Hematopoietic multipotent progenitor cell (in vitro differentiated cells): ENCODE results near the gene KCNMA1. TPM values are rescaled to one million over a fixed set of nuclear protein-coding genes. Genes with fewer than 3 reads are reported as not detected.

Experiments
- DNase-seq, 3 donors: peaks; one replicate each; pipeline ENCODE4 v3.0.0-alpha.2; 2011 to 2015; ENCODE audit warnings: low read depth in 2 of 3, low spot score in 2 of 3
- total RNA-seq: library from RNA; depleted of rRNA; stranded (reverse); fragments of >200 nt; gene quantifications from one replicate; pipeline ENCODE4 v1.2.3, GENCODE V29; 2012

Gene KCNMA1
- total RNA-seq, 1 donor = 0.27 TPM

- DNase-seq = no peak
Observed at GRCh38 chr10:77609781-77610272, 27.8 kb downstream of the KCNMA1 start.

GRCh38 chr10:77608281-77608680 is 29.3 kb downstream of the KCNMA1 start:
- no peak for DNase-seq

GRCh38 chr10:77606751-77607150 is 30.9 kb downstream of the KCNMA1 start:
- DNase-seq = no peak

- DNase-seq = no peak
Observed at GRCh38 chr10:77605466-77605865, 32.1 kb downstream of the KCNMA1 start.

GRCh38 chr10:77604941-77605351 is 32.7 kb downstream of the KCNMA1 start:
- DNase-seq = no peak

GRCh38 chr10:77604063-77604462 is 33.5 kb downstream of the KCNMA1 start:
- DNase-seq = no peak

- DNase-seq = peak in 2 of 3 donors; percentile 45 to 85
Observed at GRCh38 chr10:77603534-77603927, 34.1 kb downstream of the KCNMA1 start.

GRCh38 chr10:77602913-77603533 is 34.6 kb downstream of the KCNMA1 start:
- DNase-seq = peak in 1 of 3 donors; percentile 40

- no peak for DNase-seq
Observed at GRCh38 chr10:77602231-77602912, 35.2 kb downstream of the KCNMA1 start.

GRCh38 chr10:77601488-77601887 is 36.1 kb downstream of the KCNMA1 start:
- DNase-seq = no peak

- DNase-seq = no peak
Observed at GRCh38 chr10:77600640-77601039, 37.0 kb downstream of the KCNMA1 start.

GRCh38 chr10:77599651-77600050 is 38.0 kb downstream of the KCNMA1 start:
- DNase-seq = no peak

- no peak for DNase-seq
Observed at GRCh38 chr10:77598606-77599005, 39.0 kb downstream of the KCNMA1 start.

- DNase-seq = no peak
Observed at GRCh38 chr10:77597560-77597959, 40.0 kb downstream of the KCNMA1 start.

- DNase-seq = no peak
Observed at GRCh38 chr10:77594471-77594783, 43.2 kb downstream of the KCNMA1 start.

GRCh38 chr10:77593771-77594470 is 43.7 kb downstream of the KCNMA1 start:
- no peak for DNase-seq

GRCh38 chr10:77592946-77593636 is 44.5 kb downstream of the KCNMA1 start:
- DNase-seq = no peak

GRCh38 chr10:77592510-77592909 is 45.1 kb downstream of the KCNMA1 start:
- DNase-seq = no peak

GRCh38 chr10:77591238-77591880 is 46.2 kb downstream of the KCNMA1 start:
- DNase-seq = no peak

- no peak for DNase-seq
Observed at GRCh38 chr10:77590344-77591237, 47.0 kb downstream of the KCNMA1 start.
